K562 (cell line): ENCODE measurements around the gene GLYAT. TPM values are rescaled to one million over a fixed set of nuclear protein-coding genes. Genes with fewer than 3 reads are reported as not detected.
A peak's percentile ranks its signal among the peaks of the same experiment; 100 is the strongest.

Experiments used
- CBX8 ChIP-seq: fragments of 200-600 bp; sonication (generic); IDR thresholded peaks from 2 replicates; pipeline ENCODE4 v1.6.1; 2012; ENCODE audit warnings: borderline replicate concordance, mixed run types, low read depth, mild to moderate bottlenecking, moderate library complexity, mixed read lengths, low read length, control low read depth, inconsistent platforms; ENCODE audit not compliant: poor library complexity, severe bottlenecking; ENCODE audit errors: extremely low read depth
- MGA ChIP-seq: fragments of 450-650 bp; IDR thresholded peaks from 2 replicates; pipeline ENCODE4 v1.6.1; 2016; ENCODE audit warnings: mild to moderate bottlenecking, moderate library complexity
- MYBL2 ChIP-seq, 2 experiments: fragments of 450-650 bp in 1 of 2; sonication (generic) in 1 of 2; formaldehyde crosslinking in 1 of 2; IDR thresholded peaks; 2 replicates each; pipeline versions ENCODE4 v1.6.1 to v1.8.1; 2017 to 2022; ENCODE audit warnings: borderline replicate concordance in 1 of 2, inconsistent platforms in 1 of 2, low read depth in 1 of 2, mild to moderate bottlenecking in 1 of 2, missing genetic modification reagents in 1 of 2, moderate library complexity in 1 of 2
- PYGO2 ChIP-seq: fragments of 450-650 bp; IDR thresholded peaks from 2 replicates; pipeline ENCODE4 v1.6.1; 2016; ENCODE audit warnings: mild to moderate bottlenecking, missing genetic modification characterization, moderate library complexity, missing compliant biosample characterization
- SMC3 ChIP-seq: conservative IDR thresholded peaks from 2 replicates; pipeline ENCODE4 v1.6.1; 2011; ENCODE audit warnings: low read depth, low read length, improper control_type of control experiment; ENCODE audit not compliant: insufficient read depth
- ZNF12 ChIP-seq: sonication (generic); formaldehyde crosslinking; IDR thresholded peaks from 2 replicates; pipeline ENCODE4 v1.4.0; 2020; ENCODE audit warnings: mild to moderate bottlenecking, missing genetic modification reagents
- ZNF175 ChIP-seq: fragments of 200-800 bp; sonication (Bioruptor generic); IDR thresholded peaks from 2 replicates; pipeline ENCODE4 v1.6.1; 2016; ENCODE audit warnings: low read depth, mild to moderate bottlenecking, missing genetic modification characterization, missing compliant biosample characterization
- ZNF197 ChIP-seq: fragments of 200-800 bp; sonication (Bioruptor generic); IDR thresholded peaks from 2 replicates; pipeline ENCODE4 v1.6.1; 2016; ENCODE audit warnings: low read depth, missing genetic modification characterization, missing compliant biosample characterization
- ZNF445 ChIP-seq: fragments of 250-450 bp; sonication (Bioruptor Pico); IDR thresholded peaks from 2 replicates; pipeline ENCODE4 v1.4.0; 2020; ENCODE audit warnings: low read depth, mild to moderate bottlenecking, moderate library complexity
- ZNF589 ChIP-seq: fragments of 200-800 bp; sonication (Bioruptor generic); IDR thresholded peaks from 2 replicates; pipeline ENCODE4 v1.6.1; 2016; ENCODE audit warnings: low read depth, missing genetic modification characterization, missing compliant biosample characterization
- polyA plus RNA-seq, 8 experiments: library from polyadenylated mRNA; depleted of rRNA in 4 of 8; stranded (reverse) in 5 of 8; unstranded in 3 of 8; fragments of >200 nt; fragmentation: Nextera tagmentation in 2 of 8; fragmentation: Illumina TruSeq in 1 of 8; extraction: Ambion mirVana in 2 of 8; extraction: Trizol in 1 of 8; gene quantifications; 2 replicates each; pipeline versions ENCODE4 v1.2.1 to v1.2.3, GENCODE V29; 2011 to 2014; ENCODE audit warnings: inconsistent platforms in 1 of 8, missing spikeins in 1 of 8
- total RNA-seq, 7 experiments: library from RNA; depleted of rRNA in 6 of 7; stranded (reverse); fragments of >200 nt in 6 of 7; fragmentation: Illumina TruSeq in 2 of 7; extraction: Trizol in 2 of 7; gene quantifications; 2 replicates each; pipeline versions ENCODE4 v1.2.1 to v1.2.3, GENCODE V29; 2011 to 2021; ENCODE audit warnings: low replicate concordance in 1 of 7
- TF ChIP-seq, protein P1 (sequence below), 2 experiments: fragments of 200-800 bp in 1 of 2; sonication (Bioruptor generic) in 1 of 2; sonication (generic) in 1 of 2; formaldehyde crosslinking in 1 of 2; IDR thresholded peaks in 1 of 2; conservative IDR thresholded peaks in 1 of 2; 2 replicates each; pipeline versions ENCODE4 v1.5.0 to v1.6.1; 2016 to 2020; ENCODE audit warnings: missing compliant biosample characterization in 1 of 2, missing genetic modification characterization in 1 of 2, missing genetic modification reagents in 1 of 2

Gene GLYAT
- total and polyA plus RNA-seq, 9 of the 15 experiments (the other 6 are each of a cell fraction or from before 2014, with no cell fraction given): not detected

DNA sequence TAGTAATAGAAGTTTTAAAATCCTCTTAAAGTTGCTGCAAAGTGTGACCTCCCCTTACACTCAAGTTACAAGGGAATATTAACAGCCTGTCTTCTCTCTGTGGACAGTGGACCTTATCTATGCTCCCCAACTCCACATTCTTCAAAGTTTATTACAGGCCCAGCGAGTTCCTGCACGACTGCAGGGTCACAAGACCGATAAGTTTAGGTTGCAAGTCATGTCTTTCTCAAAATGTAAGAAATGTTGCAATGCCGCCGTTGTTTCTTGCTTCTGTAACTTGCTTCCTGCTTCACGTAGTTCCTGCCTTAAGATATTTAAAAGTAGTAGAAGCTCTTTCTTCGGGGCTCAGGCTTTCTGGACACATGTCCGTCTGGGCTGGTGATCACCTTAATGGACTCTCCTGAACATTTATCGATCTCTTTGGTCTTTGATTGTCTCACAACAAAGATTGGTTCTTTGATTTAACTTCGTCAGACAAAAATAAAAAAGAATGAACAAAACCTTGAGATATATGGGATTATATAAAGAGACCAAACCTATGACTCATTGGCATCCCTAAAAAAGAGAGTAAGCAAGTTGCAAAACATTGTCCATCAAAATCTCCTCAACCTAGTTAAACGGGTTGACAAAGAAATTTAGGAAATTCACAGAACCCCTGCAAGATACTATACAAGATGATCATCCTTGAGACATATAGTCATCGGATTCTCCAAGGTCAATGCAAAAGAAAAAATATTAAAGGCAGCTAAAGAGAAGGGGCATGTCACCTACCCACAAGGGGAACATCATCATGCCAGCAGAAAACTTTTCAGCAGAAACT is 45.4 kb upstream of the GLYAT start (continued):
- TF ChIP-seq, protein P1, sequence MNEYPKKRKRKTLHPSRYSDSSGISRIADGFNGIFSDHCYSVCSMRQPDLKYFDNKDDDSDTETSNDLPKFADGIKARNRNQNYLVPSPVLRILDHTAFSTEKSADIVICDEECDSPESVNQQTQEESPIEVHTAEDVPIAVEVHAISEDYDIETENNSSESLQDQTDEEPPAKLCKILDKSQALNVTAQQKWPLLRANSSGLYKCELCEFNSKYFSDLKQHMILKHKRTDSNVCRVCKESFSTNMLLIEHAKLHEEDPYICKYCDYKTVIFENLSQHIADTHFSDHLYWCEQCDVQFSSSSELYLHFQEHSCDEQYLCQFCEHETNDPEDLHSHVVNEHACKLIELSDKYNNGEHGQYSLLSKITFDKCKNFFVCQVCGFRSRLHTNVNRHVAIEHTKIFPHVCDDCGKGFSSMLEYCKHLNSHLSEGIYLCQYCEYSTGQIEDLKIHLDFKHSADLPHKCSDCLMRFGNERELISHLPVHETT (CRISPR knock-in tag; conservative IDR thresholded peaks at IDR 0.05 in 1 of 2, IDR thresholded peaks at IDR 0.05 in 1 of 2): peak in 1 of 2 experiments; percentile 61; a peak in 2 of 4 replicates
- TF ChIP-seq CBX8 (no peak), ZNF12 (CRISPR knock-in tag) (no peak), ZNF175 (peak; percentile 28; the same call in 1 of the 2 replicates), ZNF445 (no peak), MYBL2 (IDR thresholded peaks at IDR 0.05; ENCODE audit: low read depth) (peak; percentile 38; the same call in 1 of the 2 replicates), MYBL2 (CRISPR knock-in tag; IDR thresholded peaks at IDR 0.05; ENCODE audit: borderline replicate concordance) (no peak), MGA (peak; percentile 85), ZNF197 (peak; percentile 89), ZNF589 (CRISPR knock-in tag) (peak; percentile 40), SMC3 (no peak), PYGO2 (no peak)
